HUES64 (cell line): ENCODE results near the gene GPATCH4.
"Not testable (repeated sequence)": the region's sequence is repeated elsewhere in the genome, so short reads cannot be mapped to it uniquely, and the experiment has no call there.

Source experiments
- H3K27ac ChIP-seq: 2 replicates; pipeline ENCODE4 v1.7.0; 2013; ENCODE audit warnings: low read depth, low read length, inconsistent platforms
- H3K27me3 ChIP-seq: 2 replicates; pipeline ENCODE4 v1.6.1; 2013; ENCODE audit warnings: mild to moderate bottlenecking, low read length; ENCODE audit not compliant: insufficient read depth
- H3K36me3 ChIP-seq: 2 replicates; pipeline ENCODE4 v1.6.1; 2013; ENCODE audit warnings: mild to moderate bottlenecking, low read length; ENCODE audit not compliant: insufficient read depth
- H3K4me1 ChIP-seq: 2 replicates; pipeline ENCODE4 v1.6.1; 2013; ENCODE audit warnings: mild to moderate bottlenecking, low read length, moderate library complexity; ENCODE audit not compliant: insufficient read depth
- H3K4me3 ChIP-seq: 2 replicates; pipeline ENCODE4 v1.5.1; 2013; ENCODE audit warnings: mild to moderate bottlenecking, low read length, moderate library complexity
- H3K9ac ChIP-seq: 2 replicates; pipeline ENCODE4 v1.6.1; 2013; ENCODE audit warnings: mild to moderate bottlenecking, low read depth, low read length
- H3K9me3 ChIP-seq: 2 replicates; pipeline ENCODE4 v1.6.1; 2013; ENCODE audit warnings: low read depth, low read length; ENCODE audit not compliant: insufficient read depth
- WGBS: fragments of 150-250, 120-280 bp; methylation state at CpG from one replicate; pipeline ENCODE4 v1.1.7; 2013; ENCODE audit warnings: missing lambda C conversion rate; 5-methylcytosine and 5-hydroxymethylcytosine counted together

GPATCH4 gene

GRCh38 chr1:156553860-156554485 lies 47.3 kb downstream of the GPATCH4 start:
- H3K9ac ChIP-seq, result no peak overlapping the region
- no peaks in the 10 kb centered on the region for H3K27me3 ChIP-seq
- peaks cover 46% of the 10 kb centered on the region for H3K36me3 ChIP-seq
- no peak overlapping the region for H3K4me3 ChIP-seq
- H3K9me3 ChIP-seq, result no peaks in the 10 kb centered on the region
- 92% methylated on average over 6 of the region's 6 CpGs for WGBS
- no peaks in the 10 kb centered on the region for H3K4me1 ChIP-seq
- no peak overlapping the region for H3K27ac ChIP-seq

- H3K27me3 ChIP-seq, H3K9ac ChIP-seq, H3K4me3 ChIP-seq, H3K9me3 ChIP-seq, H3K4me1 ChIP-seq, H3K27ac ChIP-seq: not testable (repeated sequence)
- peaks cover 55% of the 10 kb centered on the region for H3K36me3 ChIP-seq
- WGBS, result 95% methylated on average over 4 of the region's 4 CpGs
Measured at GRCh38 chr1:156552937-156553336, 48.3 kb downstream of the GPATCH4 start.

GRCh38 chr1:156552518-156552917 lies 48.8 kb downstream of the GPATCH4 start:
- WGBS, result 75% methylated on average over 5 of the region's 5 CpGs
- H3K36me3 ChIP-seq, result peaks cover 59% of the 10 kb centered on the region

GRCh38 chr1:156551869-156552268 lies 49.4 kb downstream of the GPATCH4 start:
- Histone ChIP-seq H3K9me3 (no peaks in the 10 kb centered on the region), H3K4me3 (no peak overlapping the region), H3K9ac (no peak overlapping the region), H3K36me3 (peaks cover 65% of the 10 kb centered on the region), H3K27me3 (no peaks in the 10 kb centered on the region), H3K27ac (no peak overlapping the region), H3K4me1 (no peaks in the 10 kb centered on the region)
- WGBS, result 97% methylated on average over 6 of the region's 6 CpGs

More at GRCh38 chr1:156552518-156552917, 48.8 kb downstream of the GPATCH4 start:
- H3K27me3 ChIP-seq, result no peaks in the 10 kb centered on the region
- H3K9ac ChIP-seq, result no peak overlapping the region
- no peaks in the 10 kb centered on the region for H3K4me1 ChIP-seq
- H3K27ac ChIP-seq, result no peak overlapping the region
- H3K4me3 ChIP-seq, result no peak overlapping the region
- H3K9me3 ChIP-seq, result no peaks in the 10 kb centered on the region

- no peak overlapping the region for H3K9ac ChIP-seq
Measured at GRCh38 chr1:156551066-156551643, 50.1 kb downstream of the GPATCH4 start.

GRCh38 chr1:156550346-156550745 lies 50.9 kb downstream of the GPATCH4 start:
- no peak overlapping the region for H3K9ac ChIP-seq
- no peak overlapping the region for H3K27ac ChIP-seq
- H3K9me3 ChIP-seq, result no peaks in the 10 kb centered on the region
- peaks cover 56% of the 10 kb centered on the region for H3K36me3 ChIP-seq
- no peaks in the 10 kb centered on the region for H3K27me3 ChIP-seq
- WGBS, result 82% methylated on average over 5 of the region's 5 CpGs
- H3K4me3 ChIP-seq, result no peak overlapping the region
- no peaks in the 10 kb centered on the region for H3K4me1 ChIP-seq

More at GRCh38 chr1:156551066-156551643, 50.1 kb downstream of the GPATCH4 start:
- Histone ChIP-seq H3K9me3 (no peaks in the 10 kb centered on the region), H3K4me1 (no peaks in the 10 kb centered on the region), H3K27me3 (no peaks in the 10 kb centered on the region), H3K36me3 (peaks cover 64% of the 10 kb centered on the region), H3K27ac (no peak overlapping the region), H3K4me3 (no peak overlapping the region)
- 94% methylated on average over 3 of the region's 3 CpGs for WGBS

- WGBS, result 94% methylated on average over 1 of the region's 1 CpG
- no peaks in the 10 kb centered on the region for H3K27me3 ChIP-seq
- no peak overlapping the region for H3K4me3 ChIP-seq
- no peaks in the 10 kb centered on the region for H3K4me1 ChIP-seq
- H3K36me3 ChIP-seq, result peaks cover 56% of the 10 kb centered on the region
- H3K9ac ChIP-seq, result no peak overlapping the region
- H3K27ac ChIP-seq, result no peak overlapping the region
- H3K9me3 ChIP-seq, result no peaks in the 10 kb centered on the region
Measured at GRCh38 chr1:156549831-156550230, 51.4 kb downstream of the GPATCH4 start.

- H3K27ac ChIP-seq, result no peak overlapping the region
- no peaks in the 10 kb centered on the region for H3K27me3 ChIP-seq
- no peaks in the 10 kb centered on the region for H3K9me3 ChIP-seq
- no peak overlapping the region for H3K4me3 ChIP-seq
- peaks cover 52% of the 10 kb centered on the region for H3K36me3 ChIP-seq
- no peaks in the 10 kb centered on the region for H3K4me1 ChIP-seq
- no peak overlapping the region for H3K9ac ChIP-seq
- WGBS, result 87% methylated on average over 2 of the region's 2 CpGs
Measured at GRCh38 chr1:156549390-156549789, 51.9 kb downstream of the GPATCH4 start.

- H3K27ac ChIP-seq, result no peak overlapping the region
- WGBS, result 96% methylated on average over 9 of the region's 9 CpGs
Measured at GRCh38 chr1:156547982-156548381, 53.3 kb downstream of the GPATCH4 start.

GRCh38 chr1:156547434-156547833 lies 53.8 kb downstream of the GPATCH4 start:
- no peaks in the 10 kb centered on the region for H3K9me3 ChIP-seq
- 97% methylated on average over 4 of the region's 4 CpGs for WGBS
- H3K36me3 ChIP-seq, result peaks cover 50% of the 10 kb centered on the region
- no peak overlapping the region for H3K27ac ChIP-seq
- H3K4me3 ChIP-seq, result no peak overlapping the region
- no peaks in the 10 kb centered on the region for H3K4me1 ChIP-seq
- no peak overlapping the region for H3K9ac ChIP-seq
- no peaks in the 10 kb centered on the region for H3K27me3 ChIP-seq

More at GRCh38 chr1:156547982-156548381, 53.3 kb downstream of the GPATCH4 start:
- no peaks in the 10 kb centered on the region for H3K9me3 ChIP-seq
- H3K36me3 ChIP-seq, result peaks cover 51% of the 10 kb centered on the region
- no peaks in the 10 kb centered on the region for H3K27me3 ChIP-seq
- no peaks in the 10 kb centered on the region for H3K4me1 ChIP-seq
- no peak overlapping the region for H3K9ac ChIP-seq
- no peak overlapping the region for H3K4me3 ChIP-seq

GRCh38 chr1:156546267-156546666 lies 55.0 kb downstream of the GPATCH4 start:
- H3K4me1 ChIP-seq, result no peaks in the 10 kb centered on the region
- no peak overlapping the region for H3K27ac ChIP-seq
- H3K27me3 ChIP-seq, result no peaks in the 10 kb centered on the region
- WGBS, result 96% methylated on average over 3 of the region's 3 CpGs
- peaks cover 48% of the 10 kb centered on the region for H3K36me3 ChIP-seq
- H3K9me3 ChIP-seq, result no peaks in the 10 kb centered on the region
- no peak overlapping the region for H3K4me3 ChIP-seq
- H3K9ac ChIP-seq, result no peak overlapping the region
